ENCODE results near the gene CLIC2.

The CLIC2 gene

GRCh38 chrX:155262970-155263754 is 71.3 kb downstream of the CLIC2 start:
- FAIRE-seq: no peak

- FAIRE-seq: no peak
Observed at GRCh38 chrX:155259752-155260151, 74.7 kb downstream of the CLIC2 start.

- no peak for FAIRE-seq
Observed at GRCh38 chrX:155251391-155251790, 83.0 kb downstream of the CLIC2 start.

GRCh38 chrX:155247497-155247896 is 86.9 kb downstream of the CLIC2 start:
- no peak for FAIRE-seq

- no peak for FAIRE-seq
Observed at GRCh38 chrX:155246748-155247147, 87.7 kb downstream of the CLIC2 start.

GRCh38 chrX:155242300-155242699 is 92.1 kb downstream of the CLIC2 start:
- no peak for FAIRE-seq

GRCh38 chrX:155237719-155238118 is 96.7 kb downstream of the CLIC2 start:
- FAIRE-seq: no peak

GRCh38 chrX:155235891-155236290 is 98.5 kb downstream of the CLIC2 start:
- FAIRE-seq: no peak

- no peak for FAIRE-seq
Observed at GRCh38 chrX:155231163-155231562, 103.3 kb downstream of the CLIC2 start.

Data from TTC549 (cell line).